Measurements from ENCODE around the gene ANAPC4.

Gene ANAPC4

GRCh38 chr4:25433966-25434827, 57.1 kb downstream of the ANAPC4 start:
- DNase-seq (ENCODE audit: low read depth), result no peak

DNA sequence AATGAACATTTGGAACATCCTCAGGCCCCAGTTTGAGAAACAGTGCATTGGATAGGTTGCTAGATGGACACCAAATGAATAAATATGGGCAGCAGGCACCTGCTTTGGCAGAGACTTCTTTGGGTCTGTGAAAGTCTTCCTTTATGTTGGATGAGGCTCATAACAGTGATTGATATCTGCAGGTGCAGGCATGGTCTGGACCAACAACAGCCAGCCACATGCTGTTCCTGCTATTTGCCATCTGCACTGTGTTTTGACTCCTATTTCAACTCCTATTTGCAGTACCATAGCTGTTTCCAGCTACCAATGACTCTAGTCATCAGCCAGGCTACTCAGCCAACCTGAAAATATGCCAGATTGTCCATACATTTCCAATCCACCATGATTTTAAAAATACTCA, 60.9 kb downstream of the ANAPC4 start:
- no peak for DNase-seq (ENCODE audit: low read depth)

DNA sequence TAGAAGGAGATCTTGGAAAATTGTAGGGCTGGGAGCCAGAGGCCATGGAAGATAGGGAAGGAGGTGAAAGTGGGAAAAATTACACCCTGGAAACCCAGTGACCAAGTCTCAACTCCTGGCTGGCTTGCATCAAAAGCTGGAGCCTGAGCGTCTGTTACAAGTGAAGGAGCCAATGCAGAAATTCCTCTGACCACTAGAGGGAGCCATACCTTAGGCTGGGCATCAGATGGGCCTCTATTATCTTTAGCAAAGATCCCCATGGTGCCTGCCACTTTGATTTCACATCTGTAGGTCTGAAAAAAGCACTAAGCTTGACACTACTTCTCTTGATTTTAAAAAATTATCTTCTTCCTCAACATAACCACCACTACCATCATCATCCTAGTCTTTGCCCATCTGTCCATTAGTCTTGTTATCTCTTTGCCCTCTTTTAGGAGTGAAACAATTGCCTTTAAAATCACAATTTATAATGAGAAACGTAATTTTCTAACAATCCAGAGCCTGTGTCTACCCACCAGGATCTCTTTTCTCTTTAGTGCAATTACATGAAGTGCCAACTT, 62.9 kb downstream of the ANAPC4 start:
- DNase-seq (ENCODE audit: low read depth), result no peak

GRCh38 chr4:25440478-25441030, 63.5 kb downstream of the ANAPC4 start:
- no peak for DNase-seq (ENCODE audit: low read depth)

DNA sequence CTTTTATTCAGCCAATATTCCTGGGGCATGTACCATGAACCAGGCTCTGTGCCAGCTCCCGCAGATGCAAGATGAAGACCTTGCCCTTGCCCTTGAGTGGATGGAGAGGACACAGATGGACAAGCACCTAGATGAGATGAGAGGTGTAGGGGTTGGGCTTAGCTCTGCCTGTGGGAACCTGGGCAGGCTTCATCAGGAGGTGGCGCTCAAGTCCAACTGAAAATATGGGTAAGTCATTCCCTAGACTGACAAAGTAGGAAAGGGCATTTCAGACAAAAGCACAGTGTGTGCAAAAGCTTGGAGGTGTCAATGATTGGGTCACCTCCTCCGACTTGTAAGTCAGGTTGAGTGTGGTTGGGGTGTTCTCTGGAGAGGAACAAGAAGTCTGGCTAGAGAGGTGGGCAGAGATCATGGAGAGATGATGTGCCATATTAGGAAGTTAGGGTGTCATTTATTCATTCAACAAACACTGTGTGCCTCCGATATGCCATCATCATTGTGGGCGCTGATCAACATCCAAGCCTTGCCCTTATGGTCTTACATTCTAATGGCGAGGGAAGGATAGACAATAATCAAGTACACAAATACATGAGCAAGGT, 64.6 kb downstream of the ANAPC4 start:
- DNase-seq (ENCODE audit: low read depth), result no peak

GRCh38 chr4:25442863-25443307, 65.8 kb downstream of the ANAPC4 start:
- no peak for DNase-seq (ENCODE audit: low read depth)

DNA sequence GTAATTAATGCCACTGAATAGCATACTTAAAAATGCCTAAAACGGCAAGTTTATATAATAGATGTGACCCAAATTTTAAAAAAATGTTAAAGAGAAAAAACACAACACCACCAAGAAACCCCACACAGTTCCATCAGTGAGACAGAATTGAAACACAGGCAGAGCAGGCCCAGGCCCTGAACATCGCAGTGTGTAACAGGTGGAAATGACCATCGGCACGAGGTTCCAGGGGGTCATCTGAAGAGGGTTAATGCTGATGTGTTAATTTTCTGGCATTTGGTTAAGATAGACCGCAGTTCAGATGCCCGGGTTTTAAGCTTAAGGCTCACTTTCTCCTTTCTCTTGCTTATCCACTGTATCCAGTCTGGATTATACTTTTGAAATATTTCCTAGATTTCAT, 66.8 kb downstream of the ANAPC4 start:
- no peak for DNase-seq (ENCODE audit: low read depth)

GRCh38 chr4:25446611-25447010, 69.5 kb downstream of the ANAPC4 start:
- no peak for DNase-seq (ENCODE audit: low read depth)

- no peak for DNase-seq (ENCODE audit: low read depth)
Observed at GRCh38 chr4:25448379-25449109, 71.5 kb downstream of the ANAPC4 start.

GRCh38 chr4:25449270-25449669, 72.2 kb downstream of the ANAPC4 start:
- no peak for DNase-seq (ENCODE audit: low read depth)

GRCh38 chr4:25449688-25450087, 72.6 kb downstream of the ANAPC4 start:
- DNase-seq (ENCODE audit: low read depth), result no peak

DNA sequence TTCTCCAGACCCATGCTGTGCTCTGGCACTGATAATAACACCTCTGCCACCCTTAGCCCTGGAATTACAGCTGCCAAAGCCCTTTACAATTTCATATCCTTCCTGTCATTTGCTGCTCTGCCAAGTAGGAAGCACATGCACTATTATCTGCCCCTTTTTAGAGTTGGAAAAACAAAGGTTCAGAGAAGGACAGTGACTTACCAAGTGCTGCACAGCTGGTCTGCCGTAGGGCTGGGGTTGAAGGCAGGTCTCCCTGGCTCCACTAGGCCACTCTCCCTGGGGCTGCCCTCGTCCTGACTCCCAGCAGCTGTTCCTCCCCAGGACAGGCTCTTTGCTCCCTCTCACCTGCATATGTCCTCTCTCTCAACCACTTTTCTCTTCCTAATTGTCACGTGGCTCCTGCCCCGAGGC, 73.4 kb downstream of the ANAPC4 start:
- no peak for DNase-seq (ENCODE audit: low read depth)

GRCh38 chr4:25451676-25452075, 74.6 kb downstream of the ANAPC4 start:
- DNase-seq (ENCODE audit: low read depth), result no peak

- DNase-seq (ENCODE audit: low read depth), result no peak
Observed at GRCh38 chr4:25452081-25452480, 75.0 kb downstream of the ANAPC4 start.

GRCh38 chr4:25454476-25454875, 77.4 kb downstream of the ANAPC4 start:
- no peak for DNase-seq (ENCODE audit: low read depth)

GRCh38 chr4:25457053-25457715, 80.1 kb downstream of the ANAPC4 start:
- DNase-seq (ENCODE audit: low read depth), result no peak

DNA sequence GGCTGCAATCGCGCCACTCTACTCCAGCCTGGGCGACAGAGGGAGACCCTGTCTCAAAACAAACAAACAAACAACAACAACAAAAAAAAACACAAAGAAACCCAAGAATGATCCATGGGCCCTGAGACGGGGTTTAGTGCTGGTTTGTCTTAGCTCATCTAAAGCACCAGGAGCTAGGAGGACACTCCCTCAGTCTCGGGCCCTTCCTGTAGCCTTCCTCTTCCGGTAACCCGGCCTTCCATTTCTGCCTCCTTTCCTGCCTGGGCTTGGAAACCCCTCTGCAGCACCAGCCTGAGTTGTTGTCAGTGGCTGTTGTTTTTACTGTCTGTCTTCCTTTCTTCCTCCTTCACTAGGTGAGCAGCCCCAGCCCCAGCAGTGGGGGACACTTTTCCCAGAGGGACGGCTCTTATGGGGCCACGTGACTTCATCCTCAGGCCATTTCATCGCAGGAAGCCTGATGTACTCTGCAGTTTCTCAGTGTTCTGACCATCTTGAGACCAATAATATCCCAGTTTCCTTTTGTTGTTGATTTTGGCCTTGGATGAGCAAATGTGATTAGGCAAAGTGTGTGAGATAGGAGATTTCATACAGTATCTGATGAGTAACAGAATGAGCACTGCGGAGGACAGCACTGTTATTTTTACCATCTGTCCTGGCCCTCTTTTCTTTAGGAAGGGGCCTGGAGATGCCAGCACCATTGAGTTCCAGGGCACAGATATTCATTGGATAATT, 90.1 kb downstream of the ANAPC4 start:
- no peak for DNase-seq (ENCODE audit: low read depth)

- no peak for DNase-seq (ENCODE audit: low read depth)
Observed at GRCh38 chr4:25467843-25468242, 90.8 kb downstream of the ANAPC4 start.

Data from stimulated activated CD8-positive, alpha-beta memory T cell treated with anti-CD3 and anti-CD28 coated beads, Interleukin-12 subunit alpha, Interleukin-12 subunit beta, amount 100 ng/mL, for 4 hours (primary cell).